GM18520 (cell line): ENCODE results near the gene EIF1.
"Not testable (repeated sequence)": the region's sequence is repeated elsewhere in the genome, so short reads cannot be mapped to it uniquely, and the experiment has no call there.

ENCODE experiments used
- ATAC-seq: cut with Tn5 transposase; IDR thresholded peaks from one replicate; pipeline ENCODE4 v1.9.1; 2021; ENCODE audit not compliant: unreplicated experiment

EIF1 gene

GRCh38 chr17:41697122-41697962, 8.7 kb downstream of the EIF1 start:
- no peak for ATAC-seq

GRCh38 chr17:41700843-41701242, 12.2 kb downstream of the EIF1 start:
- not testable (repeated sequence) for ATAC-seq

- no peak for ATAC-seq
Observed at GRCh38 chr17:41702712-41703111, 14.0 kb downstream of the EIF1 start.

- ATAC-seq: no peak
Observed at GRCh38 chr17:41705271-41705991, 16.7 kb downstream of the EIF1 start.

GRCh38 chr17:41707803-41708669, 19.4 kb downstream of the EIF1 start:
- ATAC-seq: no peak

- ATAC-seq: no peak
Observed at GRCh38 chr17:41710472-41711090, 21.9 kb downstream of the EIF1 start.

GRCh38 chr17:41711669-41712400, 23.1 kb downstream of the EIF1 start, which contains the start of gene GAST:
Gene GAST, plus strand, starts transcription at chr17:41712331. Its CDS starts 3,106 bp downstream, at chr17:41715437.
- ATAC-seq: no peak

- ATAC-seq: no peak
Observed at GRCh38 chr17:41717408-41718286, 29.0 kb downstream of the EIF1 start.

GRCh38 chr17:41718287-41718645, 29.6 kb downstream of the EIF1 start:
- no peak for ATAC-seq

GRCh38 chr17:41722231-41722630, 33.5 kb downstream of the EIF1 start:
- ATAC-seq: no peak

- ATAC-seq: no peak
Observed at GRCh38 chr17:41723801-41724475, 35.3 kb downstream of the EIF1 start.

GRCh38 chr17:41724476-41725050, 35.9 kb downstream of the EIF1 start:
- ATAC-seq: no peak

GRCh38 chr17:41725134-41725533, 36.4 kb downstream of the EIF1 start:
- ATAC-seq: no peak

GRCh38 chr17:41728056-41728455, 39.4 kb downstream of the EIF1 start:
- no peak for ATAC-seq

- ATAC-seq: no peak
Observed at GRCh38 chr17:41730479-41730878, 41.8 kb downstream of the EIF1 start.

GRCh38 chr17:41731836-41732235, 43.2 kb downstream of the EIF1 start:
- ATAC-seq: no peak

- no peak for ATAC-seq
Observed at GRCh38 chr17:41733348-41734138, 44.9 kb downstream of the EIF1 start.
